Esophagus squamous epithelium (tissue), 4 donors: ENCODE data around the gene CAPS.

Source experiments
- POLR2A ChIP-seq, 4 donors: fragments of 450-650 bp; IDR thresholded peaks; one replicate each; pipeline ENCODE4 v1.6.1; 2017; ENCODE audit warnings: antibody characterized with exemption in 4 of 4, mild to moderate bottlenecking in 4 of 4, moderate library complexity in 3 of 4
- TF ChIP-seq, protein P1 (sequence below), 6 experiments: fragments of 450-650 bp in 4 of 6; fragments of 200-600 bp in 2 of 6; sonication (generic) in 2 of 6; IDR thresholded peaks; one replicate each; pipeline ENCODE4 v1.5.1; 2016 to 2019; ENCODE audit warnings: antibody characterized with exemption in 6 of 6, mild to moderate bottlenecking in 4 of 6, moderate library complexity in 4 of 6

DNA sequence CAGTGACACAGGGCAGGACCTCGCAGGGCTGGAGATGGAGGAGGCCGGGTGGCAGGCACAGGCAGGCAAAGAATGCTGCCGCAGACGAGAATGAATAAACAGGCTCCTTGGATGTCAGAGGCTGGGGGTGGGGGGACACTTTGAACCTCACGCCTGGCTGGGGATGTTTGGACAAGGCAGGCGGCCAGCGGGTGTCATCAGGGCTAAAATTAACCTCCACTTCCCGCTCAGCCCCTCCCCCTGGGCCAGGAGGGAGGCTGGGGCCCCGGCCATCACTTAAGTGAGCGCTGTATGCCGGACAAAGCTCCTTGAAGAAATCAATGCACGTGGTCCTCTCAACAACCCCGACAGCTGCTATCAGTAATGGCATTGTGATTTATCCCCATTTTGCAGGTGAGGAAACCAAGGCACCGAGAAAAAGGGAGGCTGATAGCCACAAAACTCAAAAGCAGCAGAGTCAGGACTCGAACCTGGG, 33.4 kb upstream of the CAPS start:
- TF ChIP-seq, protein P1, sequence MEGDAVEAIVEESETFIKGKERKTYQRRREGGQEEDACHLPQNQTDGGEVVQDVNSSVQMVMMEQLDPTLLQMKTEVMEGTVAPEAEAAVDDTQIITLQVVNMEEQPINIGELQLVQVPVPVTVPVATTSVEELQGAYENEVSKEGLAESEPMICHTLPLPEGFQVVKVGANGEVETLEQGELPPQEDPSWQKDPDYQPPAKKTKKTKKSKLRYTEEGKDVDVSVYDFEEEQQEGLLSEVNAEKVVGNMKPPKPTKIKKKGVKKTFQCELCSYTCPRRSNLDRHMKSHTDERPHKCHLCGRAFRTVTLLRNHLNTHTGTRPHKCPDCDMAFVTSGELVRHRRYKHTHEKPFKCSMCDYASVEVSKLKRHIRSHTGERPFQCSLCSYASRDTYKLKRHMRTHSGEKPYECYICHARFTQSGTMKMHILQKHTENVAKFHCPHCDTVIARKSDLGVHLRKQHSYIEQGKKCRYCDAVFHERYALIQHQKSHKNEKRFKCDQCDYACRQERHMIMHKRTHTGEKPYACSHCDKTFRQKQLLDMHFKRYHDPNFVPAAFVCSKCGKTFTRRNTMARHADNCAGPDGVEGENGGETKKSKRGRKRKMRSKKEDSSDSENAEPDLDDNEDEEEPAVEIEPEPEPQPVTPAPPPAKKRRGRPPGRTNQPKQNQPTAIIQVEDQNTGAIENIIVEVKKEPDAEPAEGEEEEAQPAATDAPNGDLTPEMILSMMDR (IDR thresholded peaks at IDR 0.05), result no peak
- TF ChIP-seq POLR2A (IDR thresholded peaks at IDR 0.05), result no peak
